GM12875 (cell line): ENCODE measurements around the gene MUC3A.

ENCODE experiments used
- H3K4me3 ChIP-seq: one replicate; pipeline ENCODE4 v1.5.1; 2011; ENCODE audit warnings: low read depth, low read length, control low read depth
- TF ChIP-seq, protein P1 (sequence below): IDR thresholded peaks from 2 replicates; pipeline ENCODE4 v1.5.1; 2011; ENCODE audit warnings: low read depth, mild to moderate bottlenecking, control low read depth, inconsistent platforms, low read length, moderate library complexity, borderline replicate concordance; ENCODE audit not compliant: insufficient read depth

The MUC3A gene

DNA sequence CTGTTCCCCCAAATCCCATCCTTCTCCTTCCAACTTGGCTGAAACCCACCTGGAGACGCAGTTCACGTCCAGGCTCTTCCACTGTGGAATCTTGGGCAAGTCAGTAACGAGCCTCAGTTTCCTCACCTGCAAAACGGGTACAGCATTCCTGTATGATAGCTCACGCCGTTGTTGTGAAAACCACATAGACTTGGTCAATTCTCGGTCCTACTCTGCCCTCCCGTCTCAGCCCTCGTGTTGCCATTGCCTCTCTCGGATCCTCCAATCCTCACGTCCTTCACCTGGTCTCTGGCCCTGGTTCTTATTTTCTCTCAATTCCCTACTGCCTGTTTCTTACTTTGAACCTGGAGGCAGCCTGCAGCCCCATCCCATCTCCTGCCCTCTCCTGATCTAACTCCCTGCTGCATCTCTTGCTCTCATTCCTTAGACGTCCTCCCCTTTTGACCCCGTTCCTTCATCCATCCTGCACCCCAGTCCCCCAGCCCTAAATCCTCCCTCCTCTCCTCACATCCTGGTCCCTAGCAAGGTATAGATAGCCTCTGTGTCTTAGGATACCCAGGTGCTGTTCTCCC lies 18.0 kb downstream of the MUC3A start:
- H3K4me3 ChIP-seq = no peak overlapping the region
- TF ChIP-seq, protein P1, sequence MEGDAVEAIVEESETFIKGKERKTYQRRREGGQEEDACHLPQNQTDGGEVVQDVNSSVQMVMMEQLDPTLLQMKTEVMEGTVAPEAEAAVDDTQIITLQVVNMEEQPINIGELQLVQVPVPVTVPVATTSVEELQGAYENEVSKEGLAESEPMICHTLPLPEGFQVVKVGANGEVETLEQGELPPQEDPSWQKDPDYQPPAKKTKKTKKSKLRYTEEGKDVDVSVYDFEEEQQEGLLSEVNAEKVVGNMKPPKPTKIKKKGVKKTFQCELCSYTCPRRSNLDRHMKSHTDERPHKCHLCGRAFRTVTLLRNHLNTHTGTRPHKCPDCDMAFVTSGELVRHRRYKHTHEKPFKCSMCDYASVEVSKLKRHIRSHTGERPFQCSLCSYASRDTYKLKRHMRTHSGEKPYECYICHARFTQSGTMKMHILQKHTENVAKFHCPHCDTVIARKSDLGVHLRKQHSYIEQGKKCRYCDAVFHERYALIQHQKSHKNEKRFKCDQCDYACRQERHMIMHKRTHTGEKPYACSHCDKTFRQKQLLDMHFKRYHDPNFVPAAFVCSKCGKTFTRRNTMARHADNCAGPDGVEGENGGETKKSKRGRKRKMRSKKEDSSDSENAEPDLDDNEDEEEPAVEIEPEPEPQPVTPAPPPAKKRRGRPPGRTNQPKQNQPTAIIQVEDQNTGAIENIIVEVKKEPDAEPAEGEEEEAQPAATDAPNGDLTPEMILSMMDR = no peak

DNA sequence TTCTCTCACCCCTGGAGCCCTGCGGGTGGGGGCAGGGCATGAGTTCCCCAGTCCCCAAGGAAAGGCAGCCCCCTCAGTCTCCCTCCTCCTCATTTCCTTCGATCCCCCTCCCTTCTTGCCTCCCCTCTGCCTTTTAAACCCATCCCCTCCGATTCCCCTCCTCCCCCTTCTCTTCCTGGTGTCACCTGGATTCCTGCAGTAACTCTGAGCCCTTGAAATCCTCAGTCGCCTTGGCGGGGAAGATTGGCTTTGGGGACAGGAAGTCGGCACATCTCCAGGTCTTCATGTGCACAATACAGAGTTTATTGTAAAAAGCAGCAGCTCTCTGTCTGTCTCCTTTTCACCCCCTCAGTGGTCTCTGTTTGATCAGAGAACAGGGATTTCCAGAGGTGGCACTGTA lies 18.7 kb downstream of the MUC3A start:
- TF ChIP-seq, protein P1 = no peak
- no peak overlapping the region for H3K4me3 ChIP-seq

DNA sequence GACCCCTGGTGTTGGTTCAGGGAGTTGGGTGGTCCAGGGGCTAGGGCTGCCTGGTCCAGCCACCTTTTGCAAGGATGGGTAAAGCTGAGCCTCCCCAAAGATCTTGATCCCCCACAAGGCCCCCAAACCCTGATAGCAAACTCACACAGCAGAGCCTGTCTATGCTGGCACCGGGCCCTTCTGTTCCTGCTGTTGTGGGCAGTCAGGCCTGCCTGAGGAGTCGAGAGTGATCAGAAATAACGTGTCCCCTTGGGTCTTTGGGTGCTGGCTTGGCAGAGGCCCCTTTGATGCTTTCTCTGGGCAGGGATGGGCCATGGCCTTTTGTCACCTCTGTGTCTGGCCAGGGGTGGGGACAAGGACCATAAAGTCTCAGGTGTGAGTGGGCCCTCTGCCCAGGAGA lies 19.3 kb downstream of the MUC3A start:
- TF ChIP-seq, protein P1 = no peak
- no peak overlapping the region for H3K4me3 ChIP-seq

DNA sequence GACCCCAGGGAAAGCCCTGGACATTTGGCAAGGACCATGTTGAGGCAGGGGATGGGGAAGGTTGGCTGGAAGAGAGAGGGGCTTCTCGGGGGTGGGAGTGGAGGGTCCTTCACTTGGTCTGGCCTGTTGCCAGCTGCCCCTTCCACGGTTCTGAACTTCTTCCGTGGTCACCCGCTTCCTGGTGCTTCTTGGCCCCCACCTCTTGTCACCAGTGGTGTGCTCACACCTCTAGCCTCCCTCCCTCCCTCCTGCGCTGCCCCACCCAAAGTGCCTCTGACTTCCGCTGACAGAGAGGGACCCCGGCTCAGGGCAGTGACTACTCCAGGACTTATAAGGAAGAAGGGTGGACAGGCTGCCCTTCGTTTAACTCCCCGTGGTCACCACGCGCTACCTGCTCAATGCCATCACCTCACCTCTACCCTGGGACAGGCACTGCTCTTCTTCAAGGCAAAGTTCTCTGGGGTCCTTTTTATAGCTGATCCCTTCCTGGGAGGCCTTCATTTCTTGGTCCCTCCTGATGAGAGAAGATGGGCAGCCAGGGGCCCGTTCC lies 19.8 kb downstream of the MUC3A start, which contains the start of gene MUC12:
TSS of gene MUC12 (plus strand) at position 500 of the 550 bp plus-strand sequence. CDS start 58 bp downstream, outside the sequence.
- TF ChIP-seq, protein P1 = no peak
- H3K4me3 ChIP-seq = no peak within 1 kb of the TSS

DNA sequence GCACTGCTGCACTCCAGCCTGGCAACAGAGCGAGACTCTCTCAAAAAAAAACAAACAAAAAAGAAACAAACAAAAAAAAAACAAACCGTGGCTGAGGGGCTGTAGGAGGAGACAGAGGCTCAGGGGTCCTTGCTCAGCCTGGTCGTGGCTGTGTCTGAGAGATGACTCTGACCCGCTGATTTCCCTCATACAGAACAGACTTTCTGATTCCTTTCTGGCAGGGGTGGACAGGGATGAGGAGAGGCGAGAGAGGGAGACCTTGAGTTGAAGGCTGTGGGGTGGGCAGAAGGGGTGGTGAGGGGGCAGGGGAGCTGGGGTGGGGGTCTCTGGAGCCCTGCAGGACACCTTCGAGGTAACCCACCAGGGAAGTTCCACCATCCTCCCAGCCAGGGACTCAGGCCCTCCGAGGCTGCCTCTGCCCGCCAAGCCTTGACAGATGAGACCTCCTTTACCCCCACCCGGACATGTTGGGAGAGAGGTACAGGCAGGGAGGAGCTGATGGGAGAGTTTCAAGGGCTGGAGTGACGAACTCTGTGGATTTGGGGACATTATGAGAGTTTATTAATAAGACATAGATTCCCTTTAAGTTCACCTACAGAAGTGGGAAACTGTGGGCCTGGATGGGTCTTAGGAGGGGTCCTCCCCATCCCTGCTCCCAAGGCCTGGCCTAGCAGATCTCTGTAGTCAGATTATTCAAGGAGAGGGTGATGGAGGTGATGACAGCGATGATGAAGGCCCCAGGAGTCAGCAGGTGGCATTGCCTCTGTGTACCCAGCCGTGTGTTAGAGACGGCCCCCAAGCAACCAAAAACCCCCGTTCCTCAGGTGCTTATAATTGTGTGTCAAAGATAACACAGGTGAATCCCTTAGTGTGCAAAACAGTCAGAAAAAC lies 22.0 kb downstream of the MUC3A start:
- no peak overlapping the region for H3K4me3 ChIP-seq
- TF ChIP-seq, protein P1 = no peak

DNA sequence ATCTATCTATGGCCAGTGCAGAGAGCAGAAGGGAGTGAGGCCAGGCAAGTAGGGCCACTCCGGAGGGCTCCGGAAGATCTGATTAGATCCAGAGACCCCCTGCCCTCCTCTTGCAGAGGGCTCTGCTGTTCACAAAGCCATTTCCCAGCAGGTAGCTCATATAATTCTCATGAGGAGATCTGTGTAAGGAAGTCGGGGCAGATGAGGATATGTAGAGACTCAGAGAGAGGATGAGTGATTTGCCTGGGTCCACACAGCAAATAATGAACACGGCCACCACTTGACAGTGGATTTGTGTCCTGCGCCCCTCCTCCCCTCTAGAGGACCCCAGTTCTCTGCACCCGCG lies 22.6 kb downstream of the MUC3A start:
- TF ChIP-seq, protein P1 = no peak
- no peak overlapping the region for H3K4me3 ChIP-seq
